AG10803 (cell line): Measurements from ENCODE around the gene ABHD6.

ENCODE experiments used
- DNase-seq: peaks from one replicate; pipeline ENCODE4 v3.0.0; 2010; ENCODE audit warnings: low read depth
- H3K4me3 ChIP-seq: 2 replicates; pipeline ENCODE4 v1.5.1; 2011; ENCODE audit warnings: mild to moderate bottlenecking, low read length, control low read depth
- CTCF ChIP-seq: conservative IDR thresholded peaks from 2 replicates; pipeline ENCODE4 v1.5.1; 2011; ENCODE audit warnings: mild to moderate bottlenecking, low read length, control low read depth, inconsistent platforms

ABHD6 gene

GRCh38 chr3:58237238-58237940 lies at the start of gene ABHD6:
Gene ABHD6, plus strand, starts transcription at chr3:58237792. Its CDS starts 18,795 bp downstream, at chr3:58256587.
- H3K4me3 ChIP-seq, result peak within 1 kb of the TSS; percentile 80
- DNase-seq, result peak; percentile 57
- TF ChIP-seq CTCF, result peak; percentile 15; the same call in 1 of the 2 replicates

- no peak overlapping the region for H3K4me3 ChIP-seq
- no peak for TF ChIP-seq CTCF
- DNase-seq, result no peak
These were observed 49.4 kb upstream of the ABHD6 start for GRCh38 chr3:58188173-58188564.

GRCh38 chr3:58188921-58189451 lies 48.6 kb upstream of the ABHD6 start:
- DNase-seq, result no peak
- TF ChIP-seq CTCF, result no peak
- no peak overlapping the region for H3K4me3 ChIP-seq

GRCh38 chr3:58189691-58190090 lies 47.9 kb upstream of the ABHD6 start:
- TF ChIP-seq CTCF, result no peak
- no peak overlapping the region for H3K4me3 ChIP-seq
- no peak for DNase-seq

- no peak overlapping the region for H3K4me3 ChIP-seq
- DNase-seq, result no peak
- no peak for TF ChIP-seq CTCF
These were observed 47.3 kb upstream of the ABHD6 start for GRCh38 chr3:58190291-58190690.

- H3K4me3 ChIP-seq, result no peak overlapping the region
- DNase-seq, result no peak
- TF ChIP-seq CTCF, result no peak
These were observed 46.7 kb upstream of the ABHD6 start for GRCh38 chr3:58190882-58191281.

- TF ChIP-seq CTCF, result no peak
- DNase-seq, result no peak
- no peak overlapping the region for H3K4me3 ChIP-seq
These were observed 46.1 kb upstream of the ABHD6 start for GRCh38 chr3:58191361-58191991.
